AG09309 (cell line): ENCODE results near the gene FBLN1.

Experiments used
- DNase-seq: peaks from one replicate; pipeline ENCODE4 v3.0.0-alpha.2; 2010; ENCODE audit warnings: low read depth
- H3K4me3 ChIP-seq: 2 replicates; pipeline ENCODE4 v1.5.1; 2011; ENCODE audit warnings: mild to moderate bottlenecking, low read depth, low read length, moderate library complexity; ENCODE audit not compliant: control insufficient read depth
- CTCF ChIP-seq: IDR thresholded peaks from 2 replicates; pipeline ENCODE4 v1.5.1; 2011; ENCODE audit warnings: mild to moderate bottlenecking, low read depth, low read length, inconsistent platforms; ENCODE audit not compliant: insufficient read depth, control insufficient read depth; ENCODE audit errors: missing control alignments

The FBLN1 gene

DNA sequence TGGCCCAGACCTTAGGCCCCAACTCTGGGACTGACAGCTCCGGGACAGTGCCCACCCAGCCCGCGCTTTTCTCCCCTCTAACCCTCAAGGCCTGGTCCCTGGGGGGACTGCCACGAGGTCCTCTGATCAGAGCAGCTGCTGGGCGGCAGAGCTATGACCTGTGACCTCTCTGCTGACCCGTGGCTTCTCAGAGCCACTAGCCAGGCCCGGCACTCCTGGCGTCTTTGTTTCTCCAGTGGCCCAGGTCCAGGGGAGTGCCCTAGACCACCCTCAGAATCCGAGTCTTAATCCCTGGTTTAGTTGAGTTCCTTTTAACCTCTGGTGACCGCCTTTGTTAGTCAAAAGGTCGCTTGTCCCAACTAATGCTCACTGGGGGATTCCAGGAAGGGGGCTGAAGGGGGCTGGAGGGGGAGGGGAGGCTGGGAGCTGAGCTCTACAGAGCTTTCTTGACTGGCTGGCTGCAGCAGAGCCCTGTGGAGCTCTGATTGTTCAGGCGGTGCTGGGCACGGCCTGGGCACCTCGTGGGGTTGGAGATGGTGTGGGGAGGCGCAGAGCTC, 1.2 kb downstream of the FBLN1 start:
- peak overlapping the region; percentile 89 for H3K4me3 ChIP-seq
- no peak for TF ChIP-seq CTCF
- DNase-seq: no peak

GRCh38 chr22:45504373-45505341, 2.0 kb downstream of the FBLN1 start:
- no peak for DNase-seq
- no peak for TF ChIP-seq CTCF
- peak overlapping the region; percentile 89 for H3K4me3 ChIP-seq

- DNase-seq: no peak
- no peak overlapping the region for H3K4me3 ChIP-seq
- no peak for TF ChIP-seq CTCF
Measured at GRCh38 chr22:45505991-45506747, 3.5 kb downstream of the FBLN1 start.

GRCh38 chr22:45506816-45507360, 4.2 kb downstream of the FBLN1 start:
- TF ChIP-seq CTCF: no peak
- DNase-seq: no peak
- no peak overlapping the region for H3K4me3 ChIP-seq

DNA sequence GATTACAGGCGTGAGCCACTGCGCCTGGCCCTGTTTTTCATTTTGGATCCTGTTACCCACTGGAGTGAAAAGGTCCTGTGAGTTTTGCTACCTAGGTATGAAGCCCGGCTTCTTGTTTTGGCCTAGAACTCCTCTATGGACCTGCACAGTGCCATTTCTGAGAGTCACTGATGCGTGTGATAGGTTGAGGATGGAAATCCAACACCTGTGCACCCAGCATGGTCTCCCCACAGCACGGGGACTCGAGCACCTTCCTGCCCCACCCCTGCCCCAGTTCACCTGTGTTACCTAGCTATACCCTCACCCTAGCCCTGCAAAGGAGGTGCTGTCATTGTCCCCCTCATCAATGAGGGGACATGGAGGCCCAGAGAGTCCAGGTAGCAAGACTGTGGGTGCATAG, 5.1 kb downstream of the FBLN1 start:
- no peak overlapping the region for H3K4me3 ChIP-seq
- no peak for TF ChIP-seq CTCF
- no peak for DNase-seq

- H3K4me3 ChIP-seq: no peak overlapping the region
- no peak for DNase-seq
- TF ChIP-seq CTCF: no peak
Measured at GRCh38 chr22:45508814-45509213, 6.1 kb downstream of the FBLN1 start.
